ENCODE measurements around the gene SIT1. TPM values are rescaled to one million over a fixed set of nuclear protein-coding genes. Genes with fewer than 3 reads are reported as not detected.
"Not testable (repeated sequence)": the region's sequence is repeated elsewhere in the genome, so short reads cannot be mapped to it uniquely, and the experiment has no call there.

The SIT1 gene
- total RNA-seq, 2 donors from 2014 or later: 0.18 to 0.68 TPM

GRCh38 chr9:35615981-35616680 lies 34.6 kb downstream of the SIT1 start:
- WGBS: 77% methylated on average over 17 of the region's 17 CpGs

GRCh38 chr9:35612843-35613242 lies 37.9 kb downstream of the SIT1 start:
- intact Hi-C loops (cut with DNase I): no loop called here
- H3K36me3 ChIP-seq: peaks cover 2 to 5% of the 10 kb centered on the region in 2 donors
- TF ChIP-seq POLR2AphosphoS5 (IDR thresholded peaks at IDR 0.05) (no peak), POLR2A (IDR thresholded peaks at IDR 0.05) (no peak), CTCF (IDR thresholded peaks at IDR 0.05) (no peak)
- 92% methylated on average over 2 of the region's 2 CpGs for WGBS
- H3K9me3 ChIP-seq: no peaks in the 10 kb centered on the region
- no peaks in the 10 kb centered on the region for H3K4me1 ChIP-seq (replicated peaks)
- no peak overlapping the region for H3K4me3 ChIP-seq
- no peak overlapping the region for H3K27ac ChIP-seq
- H3K27me3 ChIP-seq (replicated peaks; ENCODE audit: insufficient read depth): no peaks in the 10 kb centered on the region
- DNase-seq (ENCODE audit: low spot score): no peak

More at GRCh38 chr9:35615981-35616680, 34.6 kb downstream of the SIT1 start:
- Histone ChIP-seq H3K36me3 (no peaks in the 10 kb centered on the region), H3K9me3 (no peaks in the 10 kb centered on the region), H3K4me1 (replicated peaks) (no peaks in the 10 kb centered on the region), H3K27ac (no peak overlapping the region), H3K4me3 (no peak overlapping the region), H3K27me3 (replicated peaks; ENCODE audit: insufficient read depth) (no peaks in the 10 kb centered on the region)
- TF ChIP-seq CTCF (IDR thresholded peaks at IDR 0.05): no peak
- TF ChIP-seq POLR2AphosphoS5 (IDR thresholded peaks at IDR 0.05): no peak
- no peak for TF ChIP-seq POLR2A (IDR thresholded peaks at IDR 0.05)
- no peak for DNase-seq (ENCODE audit: low spot score)
- intact Hi-C loops (cut with DNase I): no loop called here

GRCh38 chr9:35612066-35612465 lies 38.7 kb downstream of the SIT1 start:
- H3K27me3 ChIP-seq (replicated peaks; ENCODE audit: insufficient read depth); H3K27ac ChIP-seq; H3K4me3 ChIP-seq; H3K4me1 ChIP-seq (replicated peaks); H3K36me3 ChIP-seq; DNase-seq (ENCODE audit: low spot score); intact Hi-C loops (cut with DNase I); H3K9me3 ChIP-seq: not testable (repeated sequence)
- 95% methylated on average over 4 of the region's 4 CpGs for WGBS

- no peak for DNase-seq (ENCODE audit: low spot score)
- intact Hi-C loops (cut with DNase I): no loop called here
- Histone ChIP-seq H3K4me1 (replicated peaks) (peaks cover 8% of the 10 kb centered on the region), H3K9me3 (no peaks in the 10 kb centered on the region), H3K36me3 (peaks cover 2 to 5% of the 10 kb centered on the region in 2 donors), H3K4me3 (no peak overlapping the region), H3K27ac (no peak overlapping the region), H3K27me3 (replicated peaks; ENCODE audit: insufficient read depth) (no peaks in the 10 kb centered on the region)
- 19% methylated on average over 8 of the region's 8 CpGs for WGBS
- TF ChIP-seq POLR2AphosphoS5 (IDR thresholded peaks at IDR 0.05): no peak
- peak in 2 of 4 experiments; percentile 41 to 51 for TF ChIP-seq CTCF (IDR thresholded peaks at IDR 0.05)
- TF ChIP-seq POLR2A (IDR thresholded peaks at IDR 0.05): no peak
These were observed 39.4 kb downstream of the SIT1 start for GRCh38 chr9:35611230-35611797.

- H3K9me3 ChIP-seq: no peaks in the 10 kb centered on the region
- H3K27ac ChIP-seq: no peak overlapping the region
- DNase-seq (ENCODE audit: low spot score): no peak
- H3K4me3 ChIP-seq: no peak overlapping the region
- WGBS: 70% methylated on average over 13 of the region's 13 CpGs
- no peak for TF ChIP-seq POLR2A (IDR thresholded peaks at IDR 0.05)
- no peak for TF ChIP-seq CTCF (IDR thresholded peaks at IDR 0.05)
- TF ChIP-seq POLR2AphosphoS5 (IDR thresholded peaks at IDR 0.05): no peak
- intact Hi-C loops (cut with DNase I): loop anchor here (5.0 to 10.0 kb wide), 3 partner anchors 38 to 495 kb away; partner anchors contain the start of gene ATOSB
- H3K4me1 ChIP-seq (replicated peaks): peaks cover 13% of the 10 kb centered on the region
- peaks cover 2 to 5% of the 10 kb centered on the region in 2 donors for H3K36me3 ChIP-seq
- H3K27me3 ChIP-seq (replicated peaks; ENCODE audit: insufficient read depth): no peaks in the 10 kb centered on the region
These were observed 40.9 kb downstream of the SIT1 start for GRCh38 chr9:35609820-35610163.

Measured in prostate gland (tissue), 2 donors.